DMS53 treated with DMSO at 0.1 percent for 48 hours (cell line): Measurements from ENCODE around the gene THUMPD1.
A peak's percentile ranks its signal among the peaks of the same experiment; 100 is the strongest.
"Not testable (repeated sequence)": the region's sequence is repeated elsewhere in the genome, so short reads cannot be mapped to it uniquely, and the experiment has no call there.

ENCODE experiments used
- DNase-seq: peaks from one replicate; lab custom pipeline; 2025; ENCODE audit not compliant: unreplicated experiment; lab: John Stamatoyannopoulos, UW

THUMPD1 gene

GRCh38 chr16:20741554-20742285 is at the start of gene THUMPD1:
Gene THUMPD1 (minus strand): TSS chr16:20741818. CDS start chr16:20741739, 79 bp downstream.
- DNase-seq = peak; percentile 78

GRCh38 chr16:20789130-20789529 is 47.5 kb upstream of the THUMPD1 start:
- DNase-seq = no peak

GRCh38 chr16:20784204-20784603 is 42.6 kb upstream of the THUMPD1 start:
- DNase-seq = no peak

- DNase-seq = no peak
Observed at GRCh38 chr16:20782470-20782869, 40.9 kb upstream of the THUMPD1 start.

GRCh38 chr16:20781697-20782096 is 40.1 kb upstream of the THUMPD1 start:
- no peak for DNase-seq

- peak; percentile 58 for DNase-seq
Observed at GRCh38 chr16:20774703-20775362, 33.2 kb upstream of the THUMPD1 start.

- no peak for DNase-seq
Observed at GRCh38 chr16:20773679-20774078, 32.1 kb upstream of the THUMPD1 start.

GRCh38 chr16:20768818-20769217 is 27.2 kb upstream of the THUMPD1 start:
- DNase-seq = no peak

- DNase-seq = no peak
Observed at GRCh38 chr16:20768121-20768520, 26.5 kb upstream of the THUMPD1 start.

GRCh38 chr16:20767577-20767976 is 26.0 kb upstream of the THUMPD1 start:
- no peak for DNase-seq

GRCh38 chr16:20766294-20766693 is 24.7 kb upstream of the THUMPD1 start:
- no peak for DNase-seq

- no peak for DNase-seq
Observed at GRCh38 chr16:20765732-20766131, 24.1 kb upstream of the THUMPD1 start.

GRCh38 chr16:20764448-20764847 is 22.8 kb upstream of the THUMPD1 start:
- not testable (repeated sequence) for DNase-seq

GRCh38 chr16:20763461-20764232 is 22.0 kb upstream of the THUMPD1 start, which contains the start of gene ACSM3:
Gene ACSM3 (plus strand): TSS chr16:20764014. CDS start chr16:20770035, 6,021 bp downstream.
- DNase-seq = peak; percentile 59

- no peak for DNase-seq
Observed at GRCh38 chr16:20762404-20763123, 20.9 kb upstream of the THUMPD1 start.

GRCh38 chr16:20761175-20761574 is 19.6 kb upstream of the THUMPD1 start:
- DNase-seq = no peak

GRCh38 chr16:20760346-20760745 is 18.7 kb upstream of the THUMPD1 start:
- DNase-seq = no peak

GRCh38 chr16:20755799-20756198 is 14.2 kb upstream of the THUMPD1 start:
- not testable (repeated sequence) for DNase-seq

- no peak for DNase-seq
Observed at GRCh38 chr16:20755238-20755637, 13.6 kb upstream of the THUMPD1 start.

GRCh38 chr16:20753727-20754126 is 12.1 kb upstream of the THUMPD1 start:
- no peak for DNase-seq

GRCh38 chr16:20750558-20750957 is 8.9 kb upstream of the THUMPD1 start:
- DNase-seq = no peak
